Transverse colon (tissue), 4 donors: ENCODE results near the gene RILPL2.
"Not testable (repeated sequence)": the region's sequence is repeated elsewhere in the genome, so short reads cannot be mapped to it uniquely, and the experiment has no call there.

Experiments
- EP300 ChIP-seq: sonication (generic); formaldehyde crosslinking; IDR thresholded peaks from one replicate; pipeline ENCODE4 v1.6.1; 2017; ENCODE audit warnings: antibody characterized with exemption, low read depth
- POLR2AphosphoS5 ChIP-seq, 3 donors: sonication (generic); formaldehyde crosslinking; IDR thresholded peaks; one replicate each; pipeline ENCODE4 v1.6.1; 2016; ENCODE audit warnings: antibody characterized with exemption in 3 of 3
- TF ChIP-seq, protein P1 (sequence below), 5 experiments: fragments of 200-600 bp in 3 of 5; fragments of 450-650 bp in 2 of 5; sonication (generic) in 3 of 5; IDR thresholded peaks; 1 replicate in 2 of 5; 2 replicates in 3 of 5; pipeline ENCODE4 v1.5.1; 2016 to 2017; ENCODE audit warnings: antibody characterized with exemption in 5 of 5, inconsistent platforms in 3 of 5, mild to moderate bottlenecking in 2 of 5, moderate library complexity in 1 of 5

DNA sequence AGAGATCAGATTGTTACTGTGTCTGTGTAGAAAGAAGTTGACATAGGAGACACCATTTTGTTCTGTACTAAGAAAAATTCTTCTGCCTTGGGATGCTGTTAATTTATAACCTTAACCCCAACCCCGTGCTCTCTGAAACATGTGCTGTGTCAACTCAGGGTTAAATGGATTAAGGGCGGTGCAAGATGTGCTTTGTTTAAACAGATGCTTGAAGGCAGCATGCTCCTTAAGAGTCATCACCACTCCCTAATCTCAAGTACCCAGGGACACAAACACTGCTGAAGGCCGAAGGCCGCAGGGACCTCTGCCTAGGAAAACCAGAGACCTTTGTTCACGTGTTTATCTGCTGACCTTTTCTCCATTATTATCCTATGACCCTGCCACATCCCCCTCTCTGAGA is 64.1 kb downstream of the RILPL2 start:
- TF ChIP-seq POLR2AphosphoS5 (IDR thresholded peaks at IDR 0.05); EP300: not testable (repeated sequence)
- TF ChIP-seq, protein P1, sequence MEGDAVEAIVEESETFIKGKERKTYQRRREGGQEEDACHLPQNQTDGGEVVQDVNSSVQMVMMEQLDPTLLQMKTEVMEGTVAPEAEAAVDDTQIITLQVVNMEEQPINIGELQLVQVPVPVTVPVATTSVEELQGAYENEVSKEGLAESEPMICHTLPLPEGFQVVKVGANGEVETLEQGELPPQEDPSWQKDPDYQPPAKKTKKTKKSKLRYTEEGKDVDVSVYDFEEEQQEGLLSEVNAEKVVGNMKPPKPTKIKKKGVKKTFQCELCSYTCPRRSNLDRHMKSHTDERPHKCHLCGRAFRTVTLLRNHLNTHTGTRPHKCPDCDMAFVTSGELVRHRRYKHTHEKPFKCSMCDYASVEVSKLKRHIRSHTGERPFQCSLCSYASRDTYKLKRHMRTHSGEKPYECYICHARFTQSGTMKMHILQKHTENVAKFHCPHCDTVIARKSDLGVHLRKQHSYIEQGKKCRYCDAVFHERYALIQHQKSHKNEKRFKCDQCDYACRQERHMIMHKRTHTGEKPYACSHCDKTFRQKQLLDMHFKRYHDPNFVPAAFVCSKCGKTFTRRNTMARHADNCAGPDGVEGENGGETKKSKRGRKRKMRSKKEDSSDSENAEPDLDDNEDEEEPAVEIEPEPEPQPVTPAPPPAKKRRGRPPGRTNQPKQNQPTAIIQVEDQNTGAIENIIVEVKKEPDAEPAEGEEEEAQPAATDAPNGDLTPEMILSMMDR (IDR thresholded peaks at IDR 0.05) = not testable (repeated sequence)
